ENCODE data around the gene NDNF.

Gene NDNF, protein sequence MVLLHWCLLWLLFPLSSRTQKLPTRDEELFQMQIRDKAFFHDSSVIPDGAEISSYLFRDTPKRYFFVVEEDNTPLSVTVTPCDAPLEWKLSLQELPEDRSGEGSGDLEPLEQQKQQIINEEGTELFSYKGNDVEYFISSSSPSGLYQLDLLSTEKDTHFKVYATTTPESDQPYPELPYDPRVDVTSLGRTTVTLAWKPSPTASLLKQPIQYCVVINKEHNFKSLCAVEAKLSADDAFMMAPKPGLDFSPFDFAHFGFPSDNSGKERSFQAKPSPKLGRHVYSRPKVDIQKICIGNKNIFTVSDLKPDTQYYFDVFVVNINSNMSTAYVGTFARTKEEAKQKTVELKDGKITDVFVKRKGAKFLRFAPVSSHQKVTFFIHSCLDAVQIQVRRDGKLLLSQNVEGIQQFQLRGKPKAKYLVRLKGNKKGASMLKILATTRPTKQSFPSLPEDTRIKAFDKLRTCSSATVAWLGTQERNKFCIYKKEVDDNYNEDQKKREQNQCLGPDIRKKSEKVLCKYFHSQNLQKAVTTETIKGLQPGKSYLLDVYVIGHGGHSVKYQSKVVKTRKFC

DNA sequence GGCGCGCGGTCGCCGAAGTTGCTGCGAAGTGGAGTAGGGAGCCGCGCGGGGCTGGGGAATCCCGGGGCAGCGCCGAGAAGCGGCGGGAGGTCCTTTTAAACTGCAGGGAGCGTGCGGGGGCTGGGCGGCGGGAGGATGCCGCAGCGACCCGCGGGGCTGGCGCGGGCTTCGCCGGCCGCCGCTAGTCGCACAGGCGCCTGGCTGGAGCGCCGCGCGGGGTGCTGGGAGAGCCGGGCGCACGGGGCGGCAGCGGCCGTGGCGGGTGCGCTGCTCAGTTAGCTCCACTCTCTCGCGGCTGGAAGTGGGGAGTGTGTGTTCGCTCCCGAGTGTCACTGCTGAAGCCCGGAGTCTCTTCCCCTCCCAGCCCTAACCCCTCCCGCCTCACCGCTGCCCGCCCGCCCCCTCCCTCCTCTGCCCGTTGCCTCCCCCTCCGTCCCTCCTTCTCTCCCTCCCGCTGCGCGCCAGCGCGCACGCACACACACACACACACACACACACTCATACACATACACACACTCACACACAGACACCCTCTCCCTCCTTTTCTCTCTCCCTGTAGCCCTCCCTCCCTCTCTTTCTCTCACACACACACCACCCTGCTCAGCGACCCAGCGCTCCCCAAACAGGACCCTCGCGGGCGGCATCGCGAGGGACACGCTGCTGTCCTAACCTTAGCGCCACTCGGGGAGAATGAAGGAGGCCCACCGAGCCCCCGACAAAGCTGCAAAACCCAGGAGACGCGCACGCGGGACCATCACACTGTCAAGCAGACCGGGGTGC, at the start of gene NDNF:
Gene NDNF (minus strand): TSS at position 312 of the 780 bp plus-strand sequence. CDS start 26,698 bp downstream, outside the sequence.
- peaks cover 75% of the 10 kb centered on the region for H3K27me3 Mint-ChIP-seq
- H3K36me3 Mint-ChIP-seq (ENCODE audit: low read depth) = no peaks in the 10 kb centered on the region
- H3K27ac Mint-ChIP-seq = peak within 1 kb of the TSS; percentile 71
- H3K9me3 Mint-ChIP-seq = no peaks in the 10 kb centered on the region
- peaks cover 27% of the 10 kb centered on the region for H3K4me1 Mint-ChIP-seq (ENCODE audit: low read depth)
- peak within 1 kb of the TSS; percentile 77 for H3K4me3 Mint-ChIP-seq
- DNase-seq = peak; percentile 66

DNA sequence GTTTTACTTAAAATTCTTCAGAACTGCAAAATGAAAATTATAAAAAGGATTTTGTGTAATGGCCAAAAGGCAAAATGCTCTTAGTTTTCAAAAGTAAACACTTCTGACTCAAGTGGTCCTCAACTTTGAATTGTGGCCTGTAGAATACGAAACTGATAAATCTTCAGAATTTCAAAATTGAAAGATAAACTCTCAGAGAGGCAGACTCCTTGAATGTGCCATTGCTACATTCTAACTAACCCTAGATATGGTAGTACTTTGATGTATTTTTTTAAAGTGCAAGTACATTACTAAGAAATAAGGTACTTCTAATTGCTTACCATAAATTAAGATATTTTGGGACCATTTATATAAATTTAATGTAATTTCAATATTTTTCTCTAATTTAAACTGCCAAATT, 47.4 kb upstream of the NDNF start:
- Mint-ChIP-seq H3K36me3 (ENCODE audit: low read depth) (no peaks in the 10 kb centered on the region), H3K4me1 (ENCODE audit: low read depth) (peaks cover 17% of the 10 kb centered on the region), H3K27me3 (no peaks in the 10 kb centered on the region), H3K27ac (no peak overlapping the region), H3K9me3 (no peaks in the 10 kb centered on the region), H3K4me3 (no peak overlapping the region)
- DNase-seq = no peak

DNA sequence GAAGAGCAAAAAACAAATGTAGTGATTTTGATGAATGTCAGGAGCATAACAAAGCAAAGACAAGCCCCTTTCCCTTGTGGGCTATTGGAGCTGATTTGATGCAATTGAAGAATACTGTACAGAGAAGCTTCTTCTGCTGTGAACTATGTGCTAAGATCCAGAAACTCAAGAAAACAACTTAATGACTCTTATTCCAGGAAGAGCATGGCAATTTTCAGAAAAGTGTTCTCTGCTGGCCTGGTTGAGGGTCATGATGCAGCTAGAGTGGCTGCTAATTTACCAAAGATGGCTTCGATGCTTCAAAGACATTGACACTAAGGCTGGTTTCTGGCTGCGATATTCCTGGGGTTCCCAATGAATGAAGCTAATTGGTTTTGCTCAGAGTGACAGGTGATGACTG, 46.0 kb upstream of the NDNF start:
- Mint-ChIP-seq H3K36me3 (ENCODE audit: low read depth) (no peaks in the 10 kb centered on the region), H3K4me3 (no peak overlapping the region), H3K27me3 (no peaks in the 10 kb centered on the region), H3K4me1 (ENCODE audit: low read depth) (peaks cover 28% of the 10 kb centered on the region), H3K9me3 (no peaks in the 10 kb centered on the region), H3K27ac (no peak overlapping the region)
- no peak for DNase-seq

DNA sequence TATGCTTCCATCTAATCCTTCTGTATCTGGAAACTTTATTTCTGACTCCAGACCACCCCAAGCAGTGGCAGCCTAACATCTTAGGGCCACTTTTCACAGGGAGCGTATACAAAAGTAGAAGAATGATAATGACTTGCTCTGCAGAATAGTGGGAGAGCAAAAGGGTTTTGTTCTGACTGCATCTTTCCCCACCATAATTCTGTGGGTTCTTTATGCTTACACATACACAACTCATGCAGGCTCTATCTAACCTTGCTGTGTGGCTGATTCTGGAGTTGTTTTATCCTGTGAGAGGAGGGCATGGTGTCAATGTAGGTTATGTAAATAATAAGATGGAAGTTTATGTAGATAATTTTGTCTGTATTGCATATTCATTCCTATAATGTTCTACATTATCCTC, 42.4 kb upstream of the NDNF start:
- Mint-ChIP-seq H3K27ac (no peak overlapping the region), H3K9me3 (no peaks in the 10 kb centered on the region), H3K27me3 (no peaks in the 10 kb centered on the region), H3K4me3 (no peak overlapping the region), H3K4me1 (ENCODE audit: low read depth) (peaks cover 32% of the 10 kb centered on the region), H3K36me3 (ENCODE audit: low read depth) (no peaks in the 10 kb centered on the region)
- no peak for DNase-seq

DNA sequence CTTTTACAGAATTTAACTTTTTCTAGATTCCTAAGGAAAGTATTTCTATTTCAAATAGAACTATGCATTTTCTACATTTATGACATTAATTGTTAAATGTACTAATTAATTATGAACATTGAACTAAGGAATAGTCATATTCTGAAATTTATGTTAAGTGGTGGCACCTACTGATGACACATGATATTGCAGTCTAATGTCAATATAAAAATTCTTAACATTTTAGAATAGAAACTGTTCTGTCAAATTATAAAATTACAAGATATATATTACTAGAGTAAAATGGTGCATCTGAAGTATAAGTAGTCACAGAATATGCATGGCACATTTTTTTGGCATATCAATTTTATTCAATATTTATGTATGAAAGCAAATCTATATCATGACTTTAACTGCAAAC, 40.2 kb upstream of the NDNF start:
- Mint-ChIP-seq H3K27ac (no peak overlapping the region), H3K27me3 (no peaks in the 10 kb centered on the region), H3K4me1 (ENCODE audit: low read depth) (peaks cover 24% of the 10 kb centered on the region), H3K36me3 (ENCODE audit: low read depth) (no peaks in the 10 kb centered on the region), H3K4me3 (no peak overlapping the region), H3K9me3 (no peaks in the 10 kb centered on the region)
- DNase-seq = no peak

DNA sequence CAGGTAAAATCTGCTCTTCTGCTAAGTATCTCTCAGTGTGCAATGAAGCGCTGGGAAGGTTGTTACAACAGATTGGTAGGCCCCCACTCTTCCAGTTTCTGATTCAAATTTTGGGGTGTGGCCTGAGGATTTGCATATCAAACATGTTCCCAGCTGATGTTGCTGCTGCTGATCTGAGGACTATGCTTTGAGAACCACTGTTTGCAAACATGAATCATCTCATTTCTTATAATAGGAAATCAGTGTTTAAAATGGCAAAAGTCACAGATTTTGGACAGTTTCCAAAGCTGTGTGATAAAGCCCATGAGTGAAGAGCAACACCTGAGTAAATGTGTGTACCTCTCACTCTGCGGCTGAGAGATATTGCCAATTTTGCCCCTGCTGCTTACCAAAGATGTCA, 36.2 kb upstream of the NDNF start:
- Mint-ChIP-seq H3K9me3 (no peaks in the 10 kb centered on the region), H3K27me3 (no peaks in the 10 kb centered on the region), H3K27ac (no peak overlapping the region), H3K4me1 (ENCODE audit: low read depth) (peaks cover 10% of the 10 kb centered on the region), H3K36me3 (ENCODE audit: low read depth) (no peaks in the 10 kb centered on the region), H3K4me3 (no peak overlapping the region)
- DNase-seq = no peak

DNA sequence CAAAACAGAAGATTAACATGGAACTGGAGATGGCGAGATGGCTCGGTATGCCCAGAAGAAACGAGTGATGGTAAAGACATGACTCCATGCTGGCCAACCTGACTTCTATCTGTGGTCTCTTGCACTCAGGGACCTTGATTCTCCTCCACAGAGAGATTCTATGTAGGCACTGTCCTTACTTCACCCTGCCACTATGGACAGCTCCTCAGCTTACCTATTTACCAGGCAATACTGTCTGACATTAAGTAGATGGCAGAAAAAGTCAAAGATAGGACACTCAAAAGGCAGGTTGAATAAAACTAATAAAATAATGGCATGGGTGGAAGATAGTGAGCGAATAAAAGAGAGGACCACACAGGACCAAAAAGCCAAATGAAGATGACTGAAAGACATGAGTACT, 35.2 kb upstream of the NDNF start:
- Mint-ChIP-seq H3K4me1 (ENCODE audit: low read depth) (peaks cover 4% of the 10 kb centered on the region), H3K9me3 (no peaks in the 10 kb centered on the region), H3K27ac (no peak overlapping the region), H3K27me3 (no peaks in the 10 kb centered on the region), H3K4me3 (no peak overlapping the region), H3K36me3 (ENCODE audit: low read depth) (no peaks in the 10 kb centered on the region)
- DNase-seq = no peak

DNA sequence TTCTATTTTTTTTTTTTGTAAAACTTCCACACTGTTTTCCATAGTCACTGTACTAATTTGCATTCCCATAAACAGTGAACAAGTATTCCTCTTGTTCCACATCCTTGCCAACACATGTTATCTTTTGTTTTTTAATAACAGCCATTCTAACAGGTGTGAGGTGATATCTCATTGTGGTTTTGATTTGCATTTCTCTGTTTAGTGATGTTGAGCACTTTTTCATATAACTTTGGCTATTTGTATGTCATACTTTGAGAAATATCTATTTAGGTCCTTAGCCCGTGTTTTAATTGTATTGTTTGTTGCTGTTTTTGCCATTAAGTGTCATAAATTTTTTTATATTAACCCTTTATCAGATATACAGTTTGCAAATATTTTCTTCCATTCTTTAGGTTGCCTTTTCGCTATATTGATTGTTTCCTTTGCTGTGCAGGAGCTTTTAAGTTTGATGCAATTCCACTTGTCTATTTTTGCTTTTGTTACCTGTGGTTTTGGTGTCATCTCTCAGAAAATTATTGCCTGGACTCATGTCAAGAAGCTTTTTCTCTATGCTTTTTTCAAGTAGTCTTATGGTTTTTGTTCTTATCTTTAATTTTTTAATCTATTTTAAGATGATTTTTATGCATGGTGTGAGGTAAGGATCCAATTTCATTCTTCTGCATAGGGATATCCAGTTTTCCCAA, 27.9 kb upstream of the NDNF start:
- H3K27me3 Mint-ChIP-seq = no peaks in the 10 kb centered on the region
- H3K27ac Mint-ChIP-seq = no peak overlapping the region
- no peaks in the 10 kb centered on the region for H3K4me1 Mint-ChIP-seq (ENCODE audit: low read depth)
- no peak overlapping the region for H3K4me3 Mint-ChIP-seq
- H3K9me3 Mint-ChIP-seq = no peaks in the 10 kb centered on the region
- DNase-seq = no peak
- no peaks in the 10 kb centered on the region for H3K36me3 Mint-ChIP-seq (ENCODE audit: low read depth)

DNA sequence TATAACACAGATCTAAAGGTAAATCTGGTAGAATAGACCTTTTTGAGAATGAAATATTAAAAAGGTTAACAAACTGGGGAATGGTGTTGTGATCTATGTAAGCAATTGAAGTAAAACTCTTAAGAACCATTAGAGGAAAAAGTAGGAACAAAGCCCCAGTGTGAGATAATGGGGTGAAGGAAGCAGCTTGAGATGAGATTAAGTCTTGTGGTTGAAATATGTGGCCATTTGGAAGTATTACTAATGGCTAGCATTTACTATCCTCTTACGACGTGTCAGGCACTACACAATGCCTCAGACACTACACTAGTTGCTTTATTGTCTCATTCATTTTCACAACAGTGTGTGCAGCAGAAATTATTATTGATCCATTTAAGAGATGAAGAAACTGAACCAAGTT, 25.9 kb upstream of the NDNF start:
- Mint-ChIP-seq H3K27ac (no peak overlapping the region), H3K9me3 (no peaks in the 10 kb centered on the region), H3K36me3 (ENCODE audit: low read depth) (no peaks in the 10 kb centered on the region), H3K4me1 (ENCODE audit: low read depth) (no peaks in the 10 kb centered on the region), H3K27me3 (no peaks in the 10 kb centered on the region), H3K4me3 (no peak overlapping the region)
- DNase-seq = no peak

DNA sequence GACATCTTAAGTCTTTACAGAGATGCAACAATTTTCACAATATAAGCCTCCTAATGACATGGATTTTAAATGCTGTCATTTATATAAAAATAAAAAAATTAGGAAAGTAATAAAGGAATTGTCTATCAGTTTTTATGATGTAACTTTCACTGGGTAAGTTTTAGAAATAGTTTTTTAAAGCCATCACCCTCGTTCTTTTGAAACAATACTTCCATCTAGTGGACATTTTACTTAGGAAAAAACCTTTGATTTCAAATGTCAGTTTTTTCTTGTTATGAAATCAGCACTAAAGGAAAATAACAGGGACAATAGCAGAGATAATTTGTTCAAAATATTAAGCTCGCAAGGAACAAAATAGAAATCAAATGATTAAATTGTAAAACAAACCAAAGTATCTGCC, 24.3 kb upstream of the NDNF start:
- H3K27ac Mint-ChIP-seq = no peak overlapping the region
- no peaks in the 10 kb centered on the region for H3K9me3 Mint-ChIP-seq
- H3K4me1 Mint-ChIP-seq (ENCODE audit: low read depth) = no peaks in the 10 kb centered on the region
- H3K27me3 Mint-ChIP-seq = no peaks in the 10 kb centered on the region
- H3K4me3 Mint-ChIP-seq = no peak overlapping the region
- H3K36me3 Mint-ChIP-seq (ENCODE audit: low read depth) = no peaks in the 10 kb centered on the region
- no peak for DNase-seq

DNA sequence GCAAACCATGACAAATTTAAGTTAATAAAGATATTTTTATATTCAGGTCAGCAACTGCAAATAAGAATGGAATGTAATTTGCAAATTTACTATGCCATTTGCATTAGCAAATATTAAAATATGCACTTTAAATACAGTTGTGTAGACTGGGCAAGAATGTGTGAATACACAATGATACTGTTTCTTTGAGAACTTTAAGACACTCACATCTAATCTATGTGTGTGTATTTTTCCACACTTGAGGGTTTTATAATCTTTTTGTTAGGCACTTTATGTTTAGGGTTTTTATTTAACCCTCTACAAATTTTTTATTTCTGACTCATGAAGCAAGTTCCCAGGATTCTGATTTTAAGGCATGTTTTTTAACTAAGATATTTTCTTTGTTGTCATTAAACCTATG, 23.9 kb upstream of the NDNF start:
- Mint-ChIP-seq H3K4me3 (no peak overlapping the region), H3K36me3 (ENCODE audit: low read depth) (no peaks in the 10 kb centered on the region), H3K9me3 (no peaks in the 10 kb centered on the region), H3K4me1 (ENCODE audit: low read depth) (no peaks in the 10 kb centered on the region), H3K27ac (no peak overlapping the region), H3K27me3 (no peaks in the 10 kb centered on the region)
- DNase-seq = no peak

DNA sequence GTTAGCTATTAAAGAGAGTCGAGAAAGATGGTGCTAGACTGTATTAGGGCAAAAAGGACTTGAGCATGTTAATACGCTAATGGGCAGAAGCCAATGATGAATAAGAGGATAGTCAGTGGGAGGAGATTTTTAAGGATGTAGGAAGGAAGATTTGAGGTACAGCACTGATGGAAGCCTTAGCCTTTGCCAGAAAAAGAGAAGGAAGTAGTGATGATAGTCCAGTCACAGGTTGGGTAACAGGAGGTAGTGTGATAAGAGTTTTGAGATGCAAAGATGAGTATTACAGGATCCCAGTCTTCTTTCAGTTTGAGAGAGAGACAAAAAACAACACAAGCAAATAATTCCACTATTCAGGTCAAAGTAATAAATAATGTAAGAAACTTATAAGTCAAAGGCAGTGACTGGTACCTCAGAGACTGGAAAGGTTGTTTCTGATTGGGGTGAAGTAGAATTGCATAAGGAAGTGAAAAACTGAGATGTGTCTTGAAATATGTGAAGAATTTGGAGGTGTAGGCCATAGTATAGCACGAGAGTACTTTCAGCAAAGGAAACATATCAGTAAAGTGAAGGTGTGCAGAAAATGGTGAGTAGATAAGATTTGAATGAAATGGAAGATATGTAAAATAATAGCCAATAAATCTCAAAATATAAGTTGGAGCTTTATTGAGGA, 22.1 kb upstream of the NDNF start:
- no peaks in the 10 kb centered on the region for H3K36me3 Mint-ChIP-seq (ENCODE audit: low read depth)
- no peak overlapping the region for H3K27ac Mint-ChIP-seq
- no peaks in the 10 kb centered on the region for H3K27me3 Mint-ChIP-seq
- no peaks in the 10 kb centered on the region for H3K9me3 Mint-ChIP-seq
- DNase-seq = no peak
- no peak overlapping the region for H3K4me3 Mint-ChIP-seq
- no peaks in the 10 kb centered on the region for H3K4me1 Mint-ChIP-seq (ENCODE audit: low read depth)

DNA sequence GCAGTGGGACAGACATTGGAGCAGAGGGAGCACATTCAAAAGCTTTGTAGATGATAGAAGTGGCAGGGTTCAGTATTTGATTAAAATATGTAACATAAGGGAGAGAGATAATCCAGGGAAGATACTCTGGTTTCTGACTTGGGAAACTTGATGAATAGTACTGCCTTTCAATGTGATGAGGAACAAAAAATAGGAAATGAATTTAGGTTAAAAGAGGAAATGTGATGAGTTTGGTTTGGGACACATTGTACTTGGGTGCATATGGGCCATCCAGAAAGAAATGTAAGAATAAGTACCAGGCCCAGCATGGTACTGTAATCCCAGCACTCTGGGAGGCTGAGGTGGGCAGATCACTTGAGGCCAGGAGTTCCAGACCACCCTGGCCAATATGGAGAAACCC, 20.9 kb upstream of the NDNF start:
- Mint-ChIP-seq H3K27ac (no peak overlapping the region), H3K36me3 (ENCODE audit: low read depth) (no peaks in the 10 kb centered on the region), H3K4me1 (ENCODE audit: low read depth) (no peaks in the 10 kb centered on the region), H3K4me3 (no peak overlapping the region), H3K27me3 (no peaks in the 10 kb centered on the region), H3K9me3 (no peaks in the 10 kb centered on the region)
- DNase-seq = no peak

DNA sequence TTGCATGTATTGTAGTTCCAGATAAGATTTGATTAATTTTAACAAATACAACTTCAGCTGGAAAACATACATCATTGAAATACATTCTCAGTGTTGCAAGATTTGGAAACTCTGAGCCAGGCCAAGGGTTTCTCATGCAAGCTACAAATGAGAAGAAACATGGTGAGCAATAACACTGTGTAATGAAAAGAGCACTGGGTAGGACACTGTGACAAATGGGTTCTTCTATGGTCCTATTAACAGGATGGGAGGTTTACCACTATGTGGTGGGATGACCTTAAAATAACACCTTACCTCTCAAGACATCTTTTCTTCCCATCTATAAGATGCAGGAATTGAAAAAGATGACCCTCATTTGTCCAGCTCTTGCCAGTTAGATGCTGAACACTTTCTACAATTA, 19.6 kb upstream of the NDNF start:
- Mint-ChIP-seq H3K9me3 (no peaks in the 10 kb centered on the region), H3K4me1 (ENCODE audit: low read depth) (no peaks in the 10 kb centered on the region), H3K27ac (no peak overlapping the region), H3K4me3 (no peak overlapping the region), H3K27me3 (no peaks in the 10 kb centered on the region), H3K36me3 (ENCODE audit: low read depth) (no peaks in the 10 kb centered on the region)
- no peak for DNase-seq

Measured in activated T-cell treated with anti-CD3 and anti-CD28 coated beads, Interleukin-2, amount 50 U/mL, for 24 hours (primary cell).